K562 (cell line): ENCODE measurements around the gene ID1. TPM values are rescaled to one million over a fixed set of nuclear protein-coding genes. Genes with fewer than 3 reads are reported as not detected.

Source experiments
- CBX5 ChIP-seq: IDR thresholded peaks from 2 replicates; pipeline ENCODE4 v1.6.1; 2014; ENCODE audit warnings: low read depth, borderline replicate concordance
- ETV6 ChIP-seq, 3 experiments: fragments of 150-350 bp in 1 of 3; sonication (generic) in 1 of 3; formaldehyde crosslinking in 1 of 3; IDR thresholded peaks; 2 replicates each; pipeline versions ENCODE4 v1.6.1 to v1.8.0; 2014 to 2022; ENCODE audit warnings: borderline replicate concordance in 2 of 3, low read depth in 2 of 3, antibody characterized with exemption in 1 of 3, low read length in 1 of 3, mild to moderate bottlenecking in 1 of 3, missing genetic modification reagents in 1 of 3
- HDAC8 ChIP-seq: fragments of 450-650 bp; IDR thresholded peaks from 2 replicates; pipeline ENCODE4 v1.6.1; 2016; ENCODE audit warnings: mild to moderate bottlenecking, missing genetic modification characterization, moderate library complexity, missing compliant biosample characterization
- NBN ChIP-seq: fragments of 450-650 bp; IDR thresholded peaks from 2 replicates; pipeline ENCODE4 v1.6.1; 2016; ENCODE audit warnings: low read depth, mild to moderate bottlenecking
- PRPF4 ChIP-seq: fragments of 200-400 bp; formaldehyde crosslinking; IDR thresholded peaks from one replicate; pipeline ENCODE4 v1.6.1; 2017; ENCODE audit warnings: low read length, low read depth, mild to moderate bottlenecking; ENCODE audit not compliant: insufficient read depth, poor library complexity, severe bottlenecking
- SMARCA4 ChIP-seq: fragments of 450-650 bp; IDR thresholded peaks from 2 replicates; pipeline ENCODE4 v1.6.1; 2016
- TBP ChIP-seq: optimal IDR thresholded peaks from 2 replicates; pipeline ENCODE3; 2011; ENCODE audit warnings: low read depth, low read length, improper control_type of control experiment
- YY1 ChIP-seq, 3 experiments: IDR thresholded peaks; 2 replicates each; pipeline ENCODE4 v1.6.1; 2011; ENCODE audit warnings: low read length in 2 of 3, mild to moderate bottlenecking in 2 of 3, moderate library complexity in 2 of 3, borderline replicate concordance in 1 of 3, control low read depth in 1 of 3, low read depth in 1 of 3; ENCODE audit not compliant: insufficient read depth in 3 of 3, insufficient replicate concordance in 2 of 3, control insufficient read depth in 1 of 3, insufficient read length in 1 of 3; ENCODE audit errors: extremely low read depth in 1 of 3
- ZNF384 ChIP-seq: IDR thresholded peaks from 2 replicates; pipeline ENCODE4 v1.6.1; 2012; ENCODE audit warnings: low read depth, low read length, improper control_type of control experiment
- polyA plus RNA-seq, 8 experiments: library from polyadenylated mRNA; depleted of rRNA in 4 of 8; stranded (reverse) in 5 of 8; unstranded in 3 of 8; fragments of >200 nt; fragmentation: Nextera tagmentation in 2 of 8; fragmentation: Illumina TruSeq in 1 of 8; extraction: Ambion mirVana in 2 of 8; extraction: Trizol in 1 of 8; gene quantifications; 2 replicates each; pipeline versions ENCODE4 v1.2.1 to v1.2.3, GENCODE V29; 2011 to 2014; ENCODE audit warnings: inconsistent platforms in 1 of 8, missing spikeins in 1 of 8
- total RNA-seq, 7 experiments: library from RNA; depleted of rRNA in 6 of 7; stranded (reverse); fragments of >200 nt in 6 of 7; fragmentation: Illumina TruSeq in 2 of 7; extraction: Trizol in 2 of 7; gene quantifications; 2 replicates each; pipeline versions ENCODE4 v1.2.1 to v1.2.3, GENCODE V29; 2011 to 2021; ENCODE audit warnings: low replicate concordance in 1 of 7
- TF ChIP-seq, protein P1 (sequence below), 2 experiments: fragments of 150-350 bp in 1 of 2; IDR thresholded peaks; 2 replicates each; pipeline ENCODE4 v1.6.1; 2012 to 2016; ENCODE audit warnings: low read depth in 2 of 2, low read length in 2 of 2, mild to moderate bottlenecking in 1 of 2, moderate library complexity in 1 of 2
- TF ChIP-seq, protein P2 (sequence below): fragments of 450-650 bp; formaldehyde crosslinking; IDR thresholded peaks from 2 replicates; pipeline ENCODE4 v1.4.0; 2020; ENCODE audit warnings: mild to moderate bottlenecking, moderate library complexity
- TF ChIP-seq, protein P3 (sequence below): IDR thresholded peaks from 3 replicates; pipeline ENCODE4 v1.6.1; 2011; ENCODE audit warnings: borderline replicate concordance, mild to moderate bottlenecking; ENCODE audit not compliant: insufficient read length, insufficient read depth
- TF ChIP-seq, protein P4 (sequence below): fragments of 200-400 bp; formaldehyde crosslinking; IDR thresholded peaks from 2 replicates; pipeline ENCODE4 v1.6.1; 2017; ENCODE audit warnings: mild to moderate bottlenecking, low read depth, low read length, moderate library complexity
- TF ChIP-seq, protein P5 (sequence below): sonication (generic); formaldehyde crosslinking; IDR thresholded peaks from 2 replicates; pipeline ENCODE4 v1.8.0; 2022; ENCODE audit warnings: missing genetic modification reagents, mild to moderate bottlenecking, moderate library complexity, borderline replicate concordance

Gene ID1
- total and polyA plus RNA-seq, 9 of the 15 experiments (the other 6 are each of a cell fraction or from before 2014, with no cell fraction given) = 1.4 to 358 (median 65.0) TPM

DNA sequence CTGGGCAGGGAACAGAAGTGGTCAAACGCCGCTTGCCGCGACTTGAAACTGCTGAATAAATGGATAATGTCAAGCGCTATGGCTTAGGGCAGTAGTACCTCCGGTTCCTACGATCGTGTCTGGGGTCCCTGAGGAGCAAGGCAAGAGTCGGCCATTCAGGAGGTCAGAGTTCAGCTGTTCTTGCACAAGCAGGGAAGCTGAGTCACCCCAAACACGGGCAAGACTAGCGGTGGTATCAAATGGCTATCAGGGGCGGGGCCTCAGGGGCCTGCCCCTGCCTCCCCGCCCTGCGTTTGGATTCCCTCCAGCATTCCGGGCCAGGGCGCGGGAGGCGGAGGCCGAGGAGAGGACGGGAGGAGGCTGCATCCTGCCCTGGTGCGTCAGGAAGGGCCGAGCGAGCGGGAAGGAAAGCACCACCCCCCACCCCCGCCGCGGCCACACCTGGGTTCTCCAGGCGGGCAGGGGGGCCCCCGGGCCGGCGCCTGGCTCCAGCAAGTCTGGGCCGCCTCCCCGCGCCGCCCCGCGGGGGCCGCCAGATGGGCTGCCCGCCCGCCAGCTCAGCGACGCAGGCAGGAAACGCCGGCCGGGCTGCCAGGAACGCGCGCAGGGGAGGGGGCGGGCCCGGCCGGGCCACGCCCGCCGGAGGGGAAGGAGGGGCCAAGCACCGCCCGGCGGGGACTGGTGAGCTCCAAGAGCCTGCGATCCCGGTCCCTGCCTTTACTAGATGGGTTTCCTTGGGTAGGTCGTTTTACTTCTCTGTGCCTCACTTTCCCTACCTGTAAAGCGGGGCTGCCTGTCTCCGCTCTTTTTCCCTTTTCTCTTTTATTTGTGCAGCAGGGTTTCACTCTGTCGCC lies 32.2 kb upstream of the ID1 start (continued):
- TF ChIP-seq, protein P1, sequence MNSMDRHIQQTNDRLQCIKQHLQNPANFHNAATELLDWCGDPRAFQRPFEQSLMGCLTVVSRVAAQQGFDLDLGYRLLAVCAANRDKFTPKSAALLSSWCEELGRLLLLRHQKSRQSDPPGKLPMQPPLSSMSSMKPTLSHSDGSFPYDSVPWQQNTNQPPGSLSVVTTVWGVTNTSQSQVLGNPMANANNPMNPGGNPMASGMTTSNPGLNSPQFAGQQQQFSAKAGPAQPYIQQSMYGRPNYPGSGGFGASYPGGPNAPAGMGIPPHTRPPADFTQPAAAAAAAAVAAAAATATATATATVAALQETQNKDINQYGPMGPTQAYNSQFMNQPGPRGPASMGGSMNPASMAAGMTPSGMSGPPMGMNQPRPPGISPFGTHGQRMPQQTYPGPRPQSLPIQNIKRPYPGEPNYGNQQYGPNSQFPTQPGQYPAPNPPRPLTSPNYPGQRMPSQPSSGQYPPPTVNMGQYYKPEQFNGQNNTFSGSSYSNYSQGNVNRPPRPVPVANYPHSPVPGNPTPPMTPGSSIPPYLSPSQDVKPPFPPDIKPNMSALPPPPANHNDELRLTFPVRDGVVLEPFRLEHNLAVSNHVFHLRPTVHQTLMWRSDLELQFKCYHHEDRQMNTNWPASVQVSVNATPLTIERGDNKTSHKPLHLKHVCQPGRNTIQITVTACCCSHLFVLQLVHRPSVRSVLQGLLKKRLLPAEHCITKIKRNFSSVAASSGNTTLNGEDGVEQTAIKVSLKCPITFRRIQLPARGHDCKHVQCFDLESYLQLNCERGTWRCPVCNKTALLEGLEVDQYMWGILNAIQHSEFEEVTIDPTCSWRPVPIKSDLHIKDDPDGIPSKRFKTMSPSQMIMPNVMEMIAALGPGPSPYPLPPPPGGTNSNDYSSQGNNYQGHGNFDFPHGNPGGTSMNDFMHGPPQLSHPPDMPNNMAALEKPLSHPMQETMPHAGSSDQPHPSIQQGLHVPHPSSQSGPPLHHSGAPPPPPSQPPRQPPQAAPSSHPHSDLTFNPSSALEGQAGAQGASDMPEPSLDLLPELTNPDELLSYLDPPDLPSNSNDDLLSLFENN (IDR thresholded peaks at IDR 0.05; ENCODE audit: low read depth in 2 of 2, low read length in 2 of 2) = peak in 1 of 2 experiments; percentile 68; a peak in 1 of 4 replicates
- TF ChIP-seq PRPF4 (no peak), ETV6 (IDR thresholded peaks at IDR 0.05; ENCODE audit: borderline replicate concordance in 1 of 2, low read depth in 2 of 2, low read length in 1 of 2) (peak in 1 of 2 experiments; percentile 47; a peak in 1 of 4 replicates), ETV6 (CRISPR knock-in tag; IDR thresholded peaks at IDR 0.05; ENCODE audit: borderline replicate concordance) (no peak), SMARCA4 (peak; percentile 94), NBN (peak; percentile 83), YY1 (IDR thresholded peaks at IDR 0.05; ENCODE audit: borderline replicate concordance in 1 of 3, control insufficient read depth in 1 of 3, extremely low read depth in 1 of 3, insufficient read depth in 3 of 3, insufficient read length in 1 of 3, insufficient replicate concordance in 2 of 3, low read depth in 1 of 3, low read length in 2 of 3) (peak; percentile 38 to 90 (median 77)), CBX5 (no peak), ZNF384 (no peak), TBP (peak; percentile 59), HDAC8 (0 out of 2 replicates have a peak, but pooled peaks have one; percentile 63)
- TF ChIP-seq, protein P2, sequence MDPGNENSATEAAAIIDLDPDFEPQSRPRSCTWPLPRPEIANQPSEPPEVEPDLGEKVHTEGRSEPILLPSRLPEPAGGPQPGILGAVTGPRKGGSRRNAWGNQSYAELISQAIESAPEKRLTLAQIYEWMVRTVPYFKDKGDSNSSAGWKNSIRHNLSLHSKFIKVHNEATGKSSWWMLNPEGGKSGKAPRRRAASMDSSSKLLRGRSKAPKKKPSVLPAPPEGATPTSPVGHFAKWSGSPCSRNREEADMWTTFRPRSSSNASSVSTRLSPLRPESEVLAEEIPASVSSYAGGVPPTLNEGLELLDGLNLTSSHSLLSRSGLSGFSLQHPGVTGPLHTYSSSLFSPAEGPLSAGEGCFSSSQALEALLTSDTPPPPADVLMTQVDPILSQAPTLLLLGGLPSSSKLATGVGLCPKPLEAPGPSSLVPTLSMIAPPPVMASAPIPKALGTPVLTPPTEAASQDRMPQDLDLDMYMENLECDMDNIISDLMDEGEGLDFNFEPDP (CRISPR knock-in tag) = peak; percentile 87; the same call in 1 of the 2 replicates
- TF ChIP-seq, protein P3, sequence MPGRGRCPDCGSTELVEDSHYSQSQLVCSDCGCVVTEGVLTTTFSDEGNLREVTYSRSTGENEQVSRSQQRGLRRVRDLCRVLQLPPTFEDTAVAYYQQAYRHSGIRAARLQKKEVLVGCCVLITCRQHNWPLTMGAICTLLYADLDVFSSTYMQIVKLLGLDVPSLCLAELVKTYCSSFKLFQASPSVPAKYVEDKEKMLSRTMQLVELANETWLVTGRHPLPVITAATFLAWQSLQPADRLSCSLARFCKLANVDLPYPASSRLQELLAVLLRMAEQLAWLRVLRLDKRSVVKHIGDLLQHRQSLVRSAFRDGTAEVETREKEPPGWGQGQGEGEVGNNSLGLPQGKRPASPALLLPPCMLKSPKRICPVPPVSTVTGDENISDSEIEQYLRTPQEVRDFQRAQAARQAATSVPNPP = no peak
- TF ChIP-seq, protein P4, sequence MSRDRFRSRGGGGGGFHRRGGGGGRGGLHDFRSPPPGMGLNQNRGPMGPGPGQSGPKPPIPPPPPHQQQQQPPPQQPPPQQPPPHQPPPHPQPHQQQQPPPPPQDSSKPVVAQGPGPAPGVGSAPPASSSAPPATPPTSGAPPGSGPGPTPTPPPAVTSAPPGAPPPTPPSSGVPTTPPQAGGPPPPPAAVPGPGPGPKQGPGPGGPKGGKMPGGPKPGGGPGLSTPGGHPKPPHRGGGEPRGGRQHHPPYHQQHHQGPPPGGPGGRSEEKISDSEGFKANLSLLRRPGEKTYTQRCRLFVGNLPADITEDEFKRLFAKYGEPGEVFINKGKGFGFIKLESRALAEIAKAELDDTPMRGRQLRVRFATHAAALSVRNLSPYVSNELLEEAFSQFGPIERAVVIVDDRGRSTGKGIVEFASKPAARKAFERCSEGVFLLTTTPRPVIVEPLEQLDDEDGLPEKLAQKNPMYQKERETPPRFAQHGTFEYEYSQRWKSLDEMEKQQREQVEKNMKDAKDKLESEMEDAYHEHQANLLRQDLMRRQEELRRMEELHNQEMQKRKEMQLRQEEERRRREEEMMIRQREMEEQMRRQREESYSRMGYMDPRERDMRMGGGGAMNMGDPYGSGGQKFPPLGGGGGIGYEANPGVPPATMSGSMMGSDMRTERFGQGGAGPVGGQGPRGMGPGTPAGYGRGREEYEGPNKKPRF = no peak
- TF ChIP-seq, protein P5, sequence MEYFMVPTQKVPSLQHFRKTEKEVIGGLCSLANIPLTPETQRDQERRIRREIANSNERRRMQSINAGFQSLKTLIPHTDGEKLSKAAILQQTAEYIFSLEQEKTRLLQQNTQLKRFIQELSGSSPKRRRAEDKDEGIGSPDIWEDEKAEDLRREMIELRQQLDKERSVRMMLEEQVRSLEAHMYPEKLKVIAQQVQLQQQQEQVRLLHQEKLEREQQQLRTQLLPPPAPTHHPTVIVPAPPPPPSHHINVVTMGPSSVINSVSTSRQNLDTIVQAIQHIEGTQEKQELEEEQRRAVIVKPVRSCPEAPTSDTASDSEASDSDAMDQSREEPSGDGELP (CRISPR knock-in tag) = peak; percentile 91
